ENCODE data around the gene NFIL3.

Gene NFIL3

DNA sequence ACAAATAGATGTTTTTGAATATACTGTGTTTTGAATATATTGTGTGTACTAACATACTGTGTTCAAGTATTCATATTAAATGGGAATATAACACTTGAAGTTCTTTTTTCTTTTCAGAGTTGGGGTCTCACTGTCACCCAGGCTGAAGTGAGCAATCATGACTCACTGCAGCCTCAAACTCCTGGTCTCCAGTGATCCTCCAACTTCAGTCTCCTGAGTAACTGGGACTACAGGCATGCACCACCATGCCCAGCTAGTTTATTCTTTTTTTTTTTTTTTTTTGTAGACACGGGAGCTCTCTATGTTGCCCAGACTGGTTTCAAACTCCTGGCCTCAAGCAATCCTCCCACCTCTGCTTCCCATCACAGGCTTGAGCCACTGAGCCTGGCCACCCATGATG, 38.7 kb downstream of the NFIL3 start:
- TF ChIP-seq, protein P1, sequence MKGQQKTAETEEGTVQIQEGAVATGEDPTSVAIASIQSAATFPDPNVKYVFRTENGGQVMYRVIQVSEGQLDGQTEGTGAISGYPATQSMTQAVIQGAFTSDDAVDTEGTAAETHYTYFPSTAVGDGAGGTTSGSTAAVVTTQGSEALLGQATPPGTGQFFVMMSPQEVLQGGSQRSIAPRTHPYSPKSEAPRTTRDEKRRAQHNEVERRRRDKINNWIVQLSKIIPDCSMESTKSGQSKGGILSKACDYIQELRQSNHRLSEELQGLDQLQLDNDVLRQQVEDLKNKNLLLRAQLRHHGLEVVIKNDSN (IDR thresholded peaks at IDR 0.05), result no peak
- TF ChIP-seq EGR1 (IDR thresholded peaks at IDR 0.05) (no peak), FOXM1 (IDR thresholded peaks at IDR 0.05; ENCODE audit: borderline replicate concordance, low read depth) (no peak), YY1 (IDR thresholded peaks at IDR 0.05; ENCODE audit: low read depth) (no peak), CREB1 (IDR thresholded peaks at IDR 0.05; ENCODE audit: low read depth) (no peak), TEAD4 (IDR thresholded peaks at IDR 0.05) (no peak)
- TF ChIP-seq, protein P2, sequence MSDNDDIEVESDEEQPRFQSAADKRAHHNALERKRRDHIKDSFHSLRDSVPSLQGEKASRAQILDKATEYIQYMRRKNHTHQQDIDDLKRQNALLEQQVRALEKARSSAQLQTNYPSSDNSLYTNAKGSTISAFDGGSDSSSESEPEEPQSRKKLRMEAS (IDR thresholded peaks at IDR 0.05), result no peak

DNA sequence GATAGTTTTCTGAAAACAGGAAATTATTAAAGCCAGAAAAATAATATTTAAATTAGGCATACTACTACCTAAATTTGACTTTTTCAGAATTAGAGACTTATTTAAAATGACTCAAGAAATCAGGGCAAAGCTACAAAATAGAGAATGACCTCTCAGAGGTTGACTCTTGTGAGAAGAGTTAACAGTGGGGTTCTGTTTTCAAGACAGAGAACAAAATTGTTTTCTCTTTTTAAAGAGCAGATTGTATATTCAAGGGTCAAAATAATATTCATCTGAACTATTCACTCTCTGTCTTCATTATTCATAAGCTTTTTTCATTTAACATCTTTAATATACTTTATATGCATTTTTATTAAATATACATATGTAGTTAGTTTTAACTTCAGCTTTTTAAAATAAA, 40.1 kb downstream of the NFIL3 start:
- TF ChIP-seq EP300 (IDR thresholded peaks at IDR 0.05; ENCODE audit: borderline replicate concordance), result no peak
- TF ChIP-seq EGR1 (IDR thresholded peaks at IDR 0.05), result no peak
- TF ChIP-seq TAF1 (IDR thresholded peaks at IDR 0.05; ENCODE audit: low read depth), result no peak
- TF ChIP-seq CREB1 (IDR thresholded peaks at IDR 0.05; ENCODE audit: low read depth), result no peak
- no peak for TF ChIP-seq TCF12 (IDR thresholded peaks at IDR 0.05; ENCODE audit: low read depth)

DNA sequence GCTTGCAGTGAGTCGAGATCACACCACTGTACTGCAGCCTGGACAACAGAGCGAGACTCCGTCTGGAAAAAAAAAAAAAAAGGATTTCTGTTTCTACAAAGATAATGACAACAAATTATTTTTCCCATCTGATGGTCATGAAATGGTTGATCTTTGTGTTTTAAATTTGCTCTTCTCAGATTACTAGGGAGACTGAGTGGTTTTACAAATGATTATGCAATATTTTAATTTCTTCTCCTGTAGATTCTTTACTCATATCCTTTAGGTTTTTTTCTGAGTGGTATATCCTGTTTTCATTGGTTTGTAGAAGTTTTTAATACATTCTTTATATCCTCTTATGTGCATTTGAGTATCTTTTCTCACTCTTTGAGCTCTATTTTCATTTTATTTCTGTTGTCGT, 41.3 kb downstream of the NFIL3 start:
- TF ChIP-seq EP300 (IDR thresholded peaks at IDR 0.05; ENCODE audit: borderline replicate concordance) (no peak), TCF12 (IDR thresholded peaks at IDR 0.05; ENCODE audit: low read depth) (no peak), CEBPB (IDR thresholded peaks at IDR 0.05) (no peak)
- TF ChIP-seq, protein P1 (IDR thresholded peaks at IDR 0.05), result no peak

DNA sequence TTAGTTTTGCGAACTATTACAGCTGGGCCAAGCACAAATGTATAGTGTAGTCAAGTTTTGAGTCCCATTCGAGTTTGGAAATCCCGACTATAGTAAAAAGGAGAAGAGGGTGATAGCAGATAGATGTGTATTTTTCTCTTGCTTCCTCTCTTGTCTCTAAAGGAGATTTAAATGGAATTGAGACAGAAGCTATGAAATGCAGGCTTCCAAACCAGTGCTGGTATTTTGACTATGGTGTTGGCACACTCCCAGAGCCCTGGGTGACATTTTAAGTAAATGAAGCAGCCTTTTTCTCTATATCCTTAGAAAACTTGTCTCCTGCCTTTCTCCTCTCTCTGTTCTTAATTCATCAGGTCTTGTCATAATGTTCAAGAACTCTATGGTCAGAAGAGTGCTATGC, 44.2 kb downstream of the NFIL3 start:
- no peak for TF ChIP-seq NFIC (IDR thresholded peaks at IDR 0.05)
- no peak for TF ChIP-seq EP300 (IDR thresholded peaks at IDR 0.05; ENCODE audit: borderline replicate concordance)
- TF ChIP-seq TCF12 (IDR thresholded peaks at IDR 0.05; ENCODE audit: low read depth), result no peak
- TF ChIP-seq FOXM1 (IDR thresholded peaks at IDR 0.05; ENCODE audit: borderline replicate concordance, low read depth), result no peak
- TF ChIP-seq, protein P1 (IDR thresholded peaks at IDR 0.05), result no peak
- TF ChIP-seq, protein P2 (IDR thresholded peaks at IDR 0.05), result no peak
- TF ChIP-seq EGR1 (IDR thresholded peaks at IDR 0.05), result no peak
- TF ChIP-seq TAF1 (IDR thresholded peaks at IDR 0.05; ENCODE audit: low read depth), result no peak
- no peak for TF ChIP-seq RAD21 (IDR thresholded peaks at IDR 0.05; ENCODE audit: low read depth)
- TF ChIP-seq TEAD4 (IDR thresholded peaks at IDR 0.05), result no peak
- no peak for TF ChIP-seq CREB1 (IDR thresholded peaks at IDR 0.05; ENCODE audit: low read depth)

DNA sequence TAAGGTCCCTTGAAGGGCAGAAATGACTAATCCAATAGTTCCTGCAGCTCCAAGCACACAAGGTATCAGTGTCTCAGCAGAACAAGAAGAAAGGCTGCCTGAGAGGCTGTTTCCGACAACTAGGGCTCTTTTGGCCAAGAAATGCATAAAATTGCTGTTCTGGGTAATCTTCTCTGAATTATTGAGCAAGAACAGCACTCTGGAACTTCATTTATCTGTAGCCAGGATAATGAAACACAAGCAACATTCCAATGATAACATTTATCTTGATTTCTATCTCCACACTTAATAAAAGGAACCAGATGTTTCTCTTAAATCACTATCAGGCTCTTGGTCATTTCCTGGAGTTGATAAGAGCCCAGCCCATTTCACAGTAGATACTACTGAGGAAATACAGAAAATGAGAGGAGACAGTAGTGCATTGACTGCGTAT, 44.9 kb downstream of the NFIL3 start:
- TF ChIP-seq, protein P2 (IDR thresholded peaks at IDR 0.05), result no peak
- TF ChIP-seq, protein P1 (IDR thresholded peaks at IDR 0.05), result no peak
- no peak for TF ChIP-seq EP300 (IDR thresholded peaks at IDR 0.05; ENCODE audit: borderline replicate concordance)
- TF ChIP-seq CEBPB (IDR thresholded peaks at IDR 0.05), result no peak
- no peak for TF ChIP-seq FOXM1 (IDR thresholded peaks at IDR 0.05; ENCODE audit: borderline replicate concordance, low read depth)
- no peak for TF ChIP-seq EGR1 (IDR thresholded peaks at IDR 0.05)
- TF ChIP-seq, protein P3, sequence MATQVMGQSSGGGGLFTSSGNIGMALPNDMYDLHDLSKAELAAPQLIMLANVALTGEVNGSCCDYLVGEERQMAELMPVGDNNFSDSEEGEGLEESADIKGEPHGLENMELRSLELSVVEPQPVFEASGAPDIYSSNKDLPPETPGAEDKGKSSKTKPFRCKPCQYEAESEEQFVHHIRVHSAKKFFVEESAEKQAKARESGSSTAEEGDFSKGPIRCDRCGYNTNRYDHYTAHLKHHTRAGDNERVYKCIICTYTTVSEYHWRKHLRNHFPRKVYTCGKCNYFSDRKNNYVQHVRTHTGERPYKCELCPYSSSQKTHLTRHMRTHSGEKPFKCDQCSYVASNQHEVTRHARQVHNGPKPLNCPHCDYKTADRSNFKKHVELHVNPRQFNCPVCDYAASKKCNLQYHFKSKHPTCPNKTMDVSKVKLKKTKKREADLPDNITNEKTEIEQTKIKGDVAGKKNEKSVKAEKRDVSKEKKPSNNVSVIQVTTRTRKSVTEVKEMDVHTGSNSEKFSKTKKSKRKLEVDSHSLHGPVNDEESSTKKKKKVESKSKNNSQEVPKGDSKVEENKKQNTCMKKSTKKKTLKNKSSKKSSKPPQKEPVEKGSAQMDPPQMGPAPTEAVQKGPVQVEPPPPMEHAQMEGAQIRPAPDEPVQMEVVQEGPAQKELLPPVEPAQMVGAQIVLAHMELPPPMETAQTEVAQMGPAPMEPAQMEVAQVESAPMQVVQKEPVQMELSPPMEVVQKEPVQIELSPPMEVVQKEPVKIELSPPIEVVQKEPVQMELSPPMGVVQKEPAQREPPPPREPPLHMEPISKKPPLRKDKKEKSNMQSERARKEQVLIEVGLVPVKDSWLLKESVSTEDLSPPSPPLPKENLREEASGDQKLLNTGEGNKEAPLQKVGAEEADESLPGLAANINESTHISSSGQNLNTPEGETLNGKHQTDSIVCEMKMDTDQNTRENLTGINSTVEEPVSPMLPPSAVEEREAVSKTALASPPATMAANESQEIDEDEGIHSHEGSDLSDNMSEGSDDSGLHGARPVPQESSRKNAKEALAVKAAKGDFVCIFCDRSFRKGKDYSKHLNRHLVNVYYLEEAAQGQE (IDR thresholded peaks at IDR 0.05; ENCODE audit: low read depth), result no peak
- TF ChIP-seq YY1 (IDR thresholded peaks at IDR 0.05; ENCODE audit: low read depth), result no peak
- TF ChIP-seq NFIC (IDR thresholded peaks at IDR 0.05), result no peak
- no peak for TF ChIP-seq TEAD4 (IDR thresholded peaks at IDR 0.05)
- no peak for TF ChIP-seq CREB1 (IDR thresholded peaks at IDR 0.05; ENCODE audit: low read depth)
- no peak for TF ChIP-seq TCF12 (IDR thresholded peaks at IDR 0.05; ENCODE audit: low read depth)
- no peak for TF ChIP-seq ZBTB7A (IDR thresholded peaks at IDR 0.05; ENCODE audit: low read depth)
- no peak for TF ChIP-seq TAF1 (IDR thresholded peaks at IDR 0.05; ENCODE audit: low read depth)
- no peak for TF ChIP-seq RAD21 (IDR thresholded peaks at IDR 0.05; ENCODE audit: low read depth)

DNA sequence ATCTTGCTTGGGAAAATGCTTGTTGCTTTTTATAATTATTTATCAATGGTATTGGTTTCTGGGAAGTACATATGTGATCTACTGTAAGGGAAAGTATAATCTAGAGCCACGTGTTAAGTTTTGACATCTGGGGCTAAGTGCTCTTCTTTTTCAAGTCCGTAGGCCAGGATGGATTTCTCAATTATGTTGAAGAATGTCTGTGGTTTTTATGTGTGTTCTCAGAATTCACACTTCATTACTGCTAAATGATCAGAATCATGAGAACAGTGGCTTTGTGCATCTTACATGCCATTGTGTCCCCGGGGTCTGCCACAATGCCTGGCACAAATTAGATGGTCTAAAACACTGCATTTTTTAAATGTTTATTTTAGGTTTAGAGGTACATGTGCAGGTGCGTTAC, 47.4 kb downstream of the NFIL3 start:
- TF ChIP-seq, protein P3 (IDR thresholded peaks at IDR 0.05; ENCODE audit: low read depth), result no peak
- TF ChIP-seq RAD21 (IDR thresholded peaks at IDR 0.05; ENCODE audit: low read depth) (no peak), TEAD4 (IDR thresholded peaks at IDR 0.05) (no peak), YY1 (IDR thresholded peaks at IDR 0.05; ENCODE audit: low read depth) (no peak), FOXM1 (IDR thresholded peaks at IDR 0.05; ENCODE audit: borderline replicate concordance, low read depth) (no peak), CEBPB (IDR thresholded peaks at IDR 0.05) (no peak)

Data from Ishikawa (cell line).